Pancreas (tissue), 10 donors: ENCODE results near the gene SLC6A13. TPM values are rescaled to one million over a fixed set of nuclear protein-coding genes. Genes with fewer than 3 reads are reported as not detected.

Source experiments
- ATAC-seq, 4 donors: fragments of 200-7000 bp; cut with Tn5 transposase; one replicate each; pipeline versions ENCODE4 v1.8.0 to v1.9.1; 2020; ENCODE audit warnings: mild to moderate bottlenecking in 4 of 4, moderate library complexity in 4 of 4
- DNase-seq, 6 donors: peaks; one replicate each; pipeline ENCODE4 v3.0.0-alpha.2; 2020
- FAIRE-seq: peaks from 2 replicates; lab custom pipeline; 2012; peaks lifted over from hg19 to GRCh38; lab: Jason Lieb, UNC
- H3K27ac ChIP-seq, 4 donors: fragments of 200-600 bp; sonication (generic); 1 replicate in 3 of 4; 2 replicates in 1 of 4; pipeline versions ENCODE4 v1.5.0 to v1.8.0; 2020
- H3K27me3 ChIP-seq, 4 donors: fragments of 200-600 bp; one replicate each; pipeline ENCODE4 v1.8.0; 2021
- H3K36me3 ChIP-seq, 3 donors: fragments of 200-600 bp; sonication (generic) in 1 of 3; one replicate each; pipeline versions ENCODE4 v1.5.0 to v1.8.0; 2020 to 2021
- H3K4me1 ChIP-seq, 3 donors: fragments of 200-600 bp; one replicate each; pipeline ENCODE4 v1.8.0; 2021
- H3K4me3 ChIP-seq, 4 donors: fragments of 200-600 bp; sonication (generic) in 2 of 4; one replicate each; pipeline versions ENCODE4 v1.5.0 to v1.8.0; 2020 to 2021
- H3K9me3 ChIP-seq, 4 donors: fragments of 200-600 bp; one replicate each; pipeline ENCODE4 v1.8.0; 2021
- WGBS, 2 donors: extraction: QIAGEN DNeasy Blood & Tissue Kit; methylation state at CpG; one replicate each; pipeline ENCODE4 v1.1.7; 2013; 5-methylcytosine and 5-hydroxymethylcytosine counted together
- intact Hi-C, 3 donors: fragments of 100-400 bp; cut with DNase I; formaldehyde crosslinking; loops; one replicate each; pipeline versions ENCODE4 v1.11.1 to v1.14.2; 2022
- polyA plus RNA-seq, 2 donors: library from polyadenylated mRNA; stranded (reverse); fragments of 200-250 nt; gene quantifications; one replicate each; pipeline ENCODE4 v1.2.3, GENCODE V29; 2013
- total RNA-seq, 6 donors: library from RNA; stranded (reverse); fragmentation: NEBNext Ultra II Directional in 4 of 6; extraction: Animal tissue kit (Norgen Biotek cat#: 25700) in 4 of 6; gene quantifications; one replicate each; pipeline versions ENCODE4 v1.2.1 to v1.2.4, GENCODE V29; 2021 to 2023
- TF ChIP-seq, protein P1 (sequence below), 4 donors: fragments of 200-600 bp; sonication (generic) in 3 of 4; IDR thresholded peaks; one replicate each; pipeline versions ENCODE4 v1.5.0 to v1.8.0; 2021; ENCODE audit warnings: antibody characterized with exemption in 4 of 4
- donor health status: healthy with polysubstance abuse.
- donor health status: DM: no; HTN: no; CAD: no; lungs with moderate emphysema.
- donor health status: DM: no; HTN: no; CAD: no.
- donor health status: control.
- donor health status: control.
- donor health status: Bipolar disorder and iron deficiency.
- donor health status: DM: yes; HTN: yes; CAD: no.
- donor health status: DM: no; HTN: no; CAD: no.
- donor health status: DM: no; HTN: no; CAD: no.
- donor health status: DM: yes; HTN: yes; CAD: no.

Gene SLC6A13
- total and polyA plus RNA-seq, 8 donors, result 0.23 to 0.35 (median 0.29) TPM; not detected in 4

DNA sequence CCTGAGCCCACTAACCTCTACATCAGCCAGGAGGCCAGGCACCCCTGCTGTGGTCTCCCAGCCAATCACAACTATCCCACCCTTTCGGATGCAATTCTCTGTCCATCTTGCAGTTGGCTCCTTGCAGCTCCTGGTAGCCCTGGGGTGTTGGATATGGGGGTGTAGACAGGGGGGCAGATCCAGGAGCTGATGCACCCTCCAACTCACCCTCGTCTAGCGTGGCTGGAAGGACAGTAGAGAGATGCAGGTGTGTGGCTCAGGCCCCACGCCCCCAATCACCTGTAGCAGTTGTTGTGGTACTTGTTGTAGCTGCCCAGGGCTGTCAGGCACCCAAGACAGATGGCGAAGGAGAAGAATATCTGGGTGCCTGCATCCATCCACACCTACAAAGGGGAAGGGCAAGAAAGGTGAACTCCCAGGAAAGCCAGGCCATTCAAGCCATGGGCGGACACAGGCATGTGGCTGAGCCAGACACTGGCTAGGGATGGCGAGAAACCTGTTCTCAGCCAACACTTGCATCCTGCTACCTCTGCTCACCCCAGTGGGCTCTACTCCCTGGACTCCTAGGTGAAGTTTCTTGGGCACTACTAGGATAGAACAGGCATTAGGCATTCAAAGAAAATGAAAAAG, 35.2 kb downstream of the SLC6A13 start:
- Histone ChIP-seq H3K4me1 (no peaks in the 10 kb centered on the region), H3K27ac (no peak overlapping the region), H3K9me3 (no peaks in the 10 kb centered on the region), H3K36me3 (no peaks in the 10 kb centered on the region), H3K4me3 (no peak overlapping the region), H3K27me3 (no peaks in the 10 kb centered on the region)
- 75 to 83% methylated on average over 7 of the region's 7 CpGs for WGBS, 2 donors
- FAIRE-seq (no peak), ATAC-seq (no peak), DNase-seq (no peak)
- intact Hi-C loops, result no loop called here
- TF ChIP-seq, protein P1, sequence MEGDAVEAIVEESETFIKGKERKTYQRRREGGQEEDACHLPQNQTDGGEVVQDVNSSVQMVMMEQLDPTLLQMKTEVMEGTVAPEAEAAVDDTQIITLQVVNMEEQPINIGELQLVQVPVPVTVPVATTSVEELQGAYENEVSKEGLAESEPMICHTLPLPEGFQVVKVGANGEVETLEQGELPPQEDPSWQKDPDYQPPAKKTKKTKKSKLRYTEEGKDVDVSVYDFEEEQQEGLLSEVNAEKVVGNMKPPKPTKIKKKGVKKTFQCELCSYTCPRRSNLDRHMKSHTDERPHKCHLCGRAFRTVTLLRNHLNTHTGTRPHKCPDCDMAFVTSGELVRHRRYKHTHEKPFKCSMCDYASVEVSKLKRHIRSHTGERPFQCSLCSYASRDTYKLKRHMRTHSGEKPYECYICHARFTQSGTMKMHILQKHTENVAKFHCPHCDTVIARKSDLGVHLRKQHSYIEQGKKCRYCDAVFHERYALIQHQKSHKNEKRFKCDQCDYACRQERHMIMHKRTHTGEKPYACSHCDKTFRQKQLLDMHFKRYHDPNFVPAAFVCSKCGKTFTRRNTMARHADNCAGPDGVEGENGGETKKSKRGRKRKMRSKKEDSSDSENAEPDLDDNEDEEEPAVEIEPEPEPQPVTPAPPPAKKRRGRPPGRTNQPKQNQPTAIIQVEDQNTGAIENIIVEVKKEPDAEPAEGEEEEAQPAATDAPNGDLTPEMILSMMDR (IDR thresholded peaks at IDR 0.05), result no peak

- no peaks in the 10 kb centered on the region for H3K9me3 ChIP-seq
- TF ChIP-seq, protein P1 (IDR thresholded peaks at IDR 0.05), result no peak
- no peaks in the 10 kb centered on the region for H3K27me3 ChIP-seq
- H3K27ac ChIP-seq, result no peak overlapping the region
- FAIRE-seq (no peak), ATAC-seq (no peak), DNase-seq (no peak)
- no peaks in the 10 kb centered on the region for H3K36me3 ChIP-seq
- no peak overlapping the region for H3K4me3 ChIP-seq
- intact Hi-C loops, result no loop called here
- H3K4me1 ChIP-seq, result no peaks in the 10 kb centered on the region
- 67 to 72% methylated on average over 12 to 14 of the region's 14 CpGs for WGBS, 2 donors
Measured at GRCh38 chr12:226401-226800, 36.2 kb downstream of the SLC6A13 start.

DNA sequence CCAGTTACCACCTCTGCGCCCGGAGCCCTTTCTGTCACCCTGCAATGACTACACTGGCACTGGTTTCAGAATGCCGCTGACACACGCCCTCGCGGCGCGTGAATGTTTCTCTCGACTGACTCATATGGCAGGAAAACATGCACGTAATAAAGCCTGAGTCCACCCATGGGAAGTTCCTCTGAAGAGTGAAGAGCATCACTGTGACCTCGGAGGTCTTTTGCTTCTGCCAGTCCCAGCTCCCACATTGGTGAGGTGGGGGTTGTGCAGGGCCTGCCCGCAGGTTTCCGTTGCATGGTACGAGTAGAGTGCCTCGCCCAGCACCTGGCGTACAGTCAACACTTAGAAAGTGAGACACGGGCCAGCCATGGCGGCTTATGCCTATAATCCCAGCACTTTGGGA, 37.6 kb downstream of the SLC6A13 start:
- DNase-seq (peak in 1 of 6 donors; percentile 4), FAIRE-seq (no peak), ATAC-seq (no peak)
- H3K9me3 ChIP-seq, result no peaks in the 10 kb centered on the region
- no peak overlapping the region for H3K4me3 ChIP-seq
- H3K27me3 ChIP-seq, result no peaks in the 10 kb centered on the region
- TF ChIP-seq, protein P1 (IDR thresholded peaks at IDR 0.05), result no peak
- intact Hi-C loops, result no loop called here
- WGBS, 2 donors, result 87 to 93% methylated on average over 18 of the region's 18 CpGs
- H3K4me1 ChIP-seq, result no peaks in the 10 kb centered on the region
- H3K36me3 ChIP-seq, result no peaks in the 10 kb centered on the region
- no peak overlapping the region for H3K27ac ChIP-seq

GRCh38 chr12:224330-224729, 38.3 kb downstream of the SLC6A13 start:
- TF ChIP-seq, protein P1 (IDR thresholded peaks at IDR 0.05), result no peak
- WGBS, 2 donors, result 73 to 79% methylated on average over 9 of the region's 9 CpGs
- no peaks in the 10 kb centered on the region for H3K27me3 ChIP-seq
- H3K9me3 ChIP-seq, result no peaks in the 10 kb centered on the region
- H3K27ac ChIP-seq, result no peak overlapping the region
- DNase-seq (peak in 1 of 6 donors; percentile 52), FAIRE-seq (no peak), ATAC-seq (no peak)
- no peak overlapping the region for H3K4me3 ChIP-seq
- H3K36me3 ChIP-seq, result no peaks in the 10 kb centered on the region
- intact Hi-C loops, result no loop called here
- H3K4me1 ChIP-seq, result no peaks in the 10 kb centered on the region

- Histone ChIP-seq H3K9me3 (no peaks in the 10 kb centered on the region), H3K4me1 (no peaks in the 10 kb centered on the region), H3K36me3 (no peaks in the 10 kb centered on the region), H3K27me3 (no peaks in the 10 kb centered on the region), H3K4me3 (no peak overlapping the region), H3K27ac (no peak overlapping the region)
- FAIRE-seq (no peak), DNase-seq (no peak), ATAC-seq (no peak)
- WGBS, 2 donors, result 69 to 79% methylated on average over 11 of the region's 11 CpGs
- TF ChIP-seq, protein P1 (IDR thresholded peaks at IDR 0.05), result no peak
- intact Hi-C loops, result no loop called here
Measured at GRCh38 chr12:223841-224240, 38.8 kb downstream of the SLC6A13 start.
